Neuron (in vitro differentiated cells): ENCODE data around the gene IFNL2.
A peak's percentile ranks its signal among the peaks of the same experiment; 100 is the strongest.
"Not testable (repeated sequence)": the region's sequence is repeated elsewhere in the genome, so short reads cannot be mapped to it uniquely, and the experiment has no call there.

Experiments
- H2AFZ ChIP-seq: one replicate; pipeline ENCODE4 v1.6.1; 2013; ENCODE audit warnings: low read depth, mild to moderate bottlenecking, inconsistent platforms, low read length, moderate library complexity
- H3K27me3 ChIP-seq: one replicate; pipeline ENCODE4 v1.6.1; 2013; ENCODE audit warnings: low read length; ENCODE audit not compliant: insufficient read depth
- H3K36me3 ChIP-seq: one replicate; pipeline ENCODE4 v1.6.1; 2013; ENCODE audit warnings: low read length; ENCODE audit not compliant: insufficient read depth
- H3K4me1 ChIP-seq: one replicate; pipeline ENCODE4 v1.6.1; 2013; ENCODE audit warnings: low read length; ENCODE audit not compliant: insufficient read depth
- H3K4me3 ChIP-seq: 2 replicates; pipeline ENCODE4 v1.5.1; 2013; ENCODE audit warnings: mild to moderate bottlenecking, low read length, moderate library complexity
- H3K9me3 ChIP-seq: one replicate; pipeline ENCODE4 v1.6.1; 2013; ENCODE audit warnings: low read length

The IFNL2 gene

DNA sequence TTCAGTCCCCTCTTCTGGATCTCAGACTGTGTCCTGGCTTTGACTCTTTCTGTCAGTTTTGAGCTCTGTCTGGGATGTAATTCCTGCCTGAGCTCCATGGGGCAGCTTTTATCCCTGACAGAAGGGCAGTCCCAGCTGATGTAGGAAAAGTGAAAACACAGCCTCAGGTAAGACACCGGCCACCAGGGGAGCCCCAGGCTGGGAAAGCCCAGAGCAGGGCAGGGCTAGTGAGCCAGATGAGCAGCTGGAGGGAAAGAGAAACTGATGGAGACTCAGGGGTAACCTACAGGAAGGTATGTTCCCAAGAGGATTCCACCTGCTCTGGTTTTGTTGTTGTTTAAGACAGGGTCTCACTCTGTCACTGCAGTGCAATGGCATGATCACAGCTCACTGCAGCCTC, 23.0 kb upstream of the IFNL2 start:
- not testable (repeated sequence) for H2AFZ ChIP-seq, H3K36me3 ChIP-seq, H3K4me3 ChIP-seq, H3K9me3 ChIP-seq, H3K4me1 ChIP-seq
- peaks cover 36% of the 10 kb centered on the region for H3K27me3 ChIP-seq

DNA sequence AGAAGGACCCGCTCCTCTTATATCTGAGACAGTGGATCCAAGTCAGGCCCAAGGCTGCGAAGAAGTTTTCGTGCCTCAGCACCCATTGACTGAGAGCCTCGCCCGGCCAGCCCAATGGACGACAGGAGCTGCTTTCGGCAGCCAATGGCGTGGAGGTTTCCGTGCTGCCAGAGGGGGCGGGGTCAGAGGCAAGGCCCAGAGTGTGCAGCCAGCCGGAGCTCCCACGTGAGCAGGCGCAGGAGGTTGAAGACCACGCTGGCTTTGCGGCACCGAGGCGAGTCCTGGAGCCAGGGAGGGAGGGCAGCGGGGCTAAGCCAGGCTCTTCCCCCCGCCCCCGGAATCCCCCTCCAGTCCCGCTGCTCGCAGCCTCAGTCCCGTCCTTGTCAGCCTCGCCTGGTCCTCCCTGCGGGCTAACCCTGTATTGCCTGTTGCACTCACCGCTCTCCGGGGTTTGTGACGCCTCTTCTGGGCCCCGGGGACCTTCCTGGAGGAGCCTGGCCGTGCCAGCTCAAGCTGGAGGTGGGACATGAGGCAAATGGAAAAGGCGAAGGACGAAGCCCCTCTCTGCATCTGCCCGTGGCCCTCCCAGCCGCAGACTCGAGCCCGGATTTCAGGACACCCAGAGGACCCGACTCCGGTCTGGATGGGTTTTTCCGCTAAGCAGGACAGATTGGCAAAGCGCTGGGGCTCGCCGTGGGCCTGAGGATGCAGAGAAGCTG, 21.1 kb upstream of the IFNL2 start:
- Histone ChIP-seq H2AFZ (peak overlapping the region; percentile 57), H3K4me3 (no peak overlapping the region), H3K27me3 (peaks cover 44% of the 10 kb centered on the region), H3K36me3 (no peaks in the 10 kb centered on the region), H3K9me3 (peaks cover 1% of the 10 kb centered on the region), H3K4me1 (no peaks in the 10 kb centered on the region)

DNA sequence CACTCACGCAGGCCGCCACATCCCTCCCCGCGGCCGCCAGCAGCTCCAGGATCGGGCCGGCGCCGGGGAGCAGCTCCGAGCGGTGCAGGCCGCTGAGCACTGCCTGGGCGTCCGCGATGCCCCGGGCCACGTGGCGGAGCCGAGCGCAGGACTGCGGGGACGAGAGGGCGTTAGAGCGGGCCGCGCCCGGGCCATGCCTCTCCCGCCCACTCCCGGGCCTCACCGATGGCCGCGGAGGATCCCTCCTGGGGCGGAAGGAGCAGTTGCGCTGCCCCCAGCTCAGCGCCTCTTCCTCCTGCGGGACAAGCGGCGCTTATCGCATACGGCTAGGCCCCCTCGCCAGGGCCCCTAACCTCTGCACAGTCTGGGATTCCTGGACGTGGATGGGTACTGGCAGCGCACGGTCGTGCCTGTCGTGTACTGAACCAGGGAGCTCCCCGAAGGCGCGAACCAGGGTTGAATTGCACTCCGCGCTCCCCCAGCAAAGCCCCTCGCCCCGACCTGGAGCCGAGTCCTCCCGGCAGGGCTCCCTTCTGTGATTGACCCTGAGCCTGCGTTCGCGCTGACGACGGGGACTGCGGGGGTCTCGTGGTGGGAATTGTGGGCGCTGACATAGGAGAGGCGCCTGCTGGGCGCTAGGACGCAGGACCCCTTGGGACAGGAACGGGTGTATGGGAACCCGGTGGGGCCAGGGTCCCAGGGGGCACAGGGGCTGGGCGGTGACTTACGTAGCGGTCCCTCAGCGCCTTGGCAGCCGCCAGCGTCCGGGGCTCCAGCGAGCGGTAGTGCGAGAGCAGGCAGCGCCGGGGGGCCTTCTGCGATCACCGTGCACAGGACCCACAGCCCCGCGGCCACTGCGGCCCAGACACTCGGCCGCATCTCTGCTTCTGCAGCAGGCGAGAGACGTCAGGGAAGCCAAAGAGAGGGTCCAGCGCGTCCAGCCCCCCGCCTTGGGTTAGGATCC, 20.2 kb upstream of the IFNL2 start:
- Histone ChIP-seq H2AFZ (peak overlapping the region; percentile 57), H3K4me1 (no peaks in the 10 kb centered on the region), H3K9me3 (peaks cover 1% of the 10 kb centered on the region), H3K4me3 (no peak overlapping the region), H3K36me3 (no peaks in the 10 kb centered on the region), H3K27me3 (peaks cover 53% of the 10 kb centered on the region)

DNA sequence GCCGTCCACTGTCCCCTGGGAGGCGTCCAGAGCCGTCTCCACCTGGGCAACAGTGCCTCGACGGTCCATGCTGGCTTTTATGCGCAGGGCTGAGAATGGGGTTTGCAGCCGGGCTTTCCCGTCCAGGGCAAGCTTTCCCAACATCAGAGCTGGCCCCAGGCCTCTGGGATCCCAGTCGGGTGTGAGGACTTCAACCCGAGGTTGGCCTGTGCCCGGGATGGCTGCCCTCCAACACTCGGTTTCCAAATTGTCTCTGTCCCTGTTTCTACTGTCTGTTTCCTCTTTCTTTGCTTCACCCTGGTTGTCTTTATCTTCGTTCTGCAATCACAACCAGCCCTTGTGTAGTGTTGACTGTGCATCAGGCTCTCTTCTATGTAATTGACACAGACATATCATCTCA, 19.4 kb upstream of the IFNL2 start, which contains the start of gene IFNL4:
IFNL4 (minus strand) TSS at position 51 of the 400 bp plus-strand sequence.
- Histone ChIP-seq H3K9me3 (peaks cover 1% of the 10 kb centered on the region), H3K4me3 (no peak within 1 kb of the TSS), H3K4me1 (no peaks in the 10 kb centered on the region), H3K36me3 (no peaks in the 10 kb centered on the region), H3K27me3 (peaks cover 60% of the 10 kb centered on the region), H2AFZ (peak within 1 kb of the TSS; percentile 57)

DNA sequence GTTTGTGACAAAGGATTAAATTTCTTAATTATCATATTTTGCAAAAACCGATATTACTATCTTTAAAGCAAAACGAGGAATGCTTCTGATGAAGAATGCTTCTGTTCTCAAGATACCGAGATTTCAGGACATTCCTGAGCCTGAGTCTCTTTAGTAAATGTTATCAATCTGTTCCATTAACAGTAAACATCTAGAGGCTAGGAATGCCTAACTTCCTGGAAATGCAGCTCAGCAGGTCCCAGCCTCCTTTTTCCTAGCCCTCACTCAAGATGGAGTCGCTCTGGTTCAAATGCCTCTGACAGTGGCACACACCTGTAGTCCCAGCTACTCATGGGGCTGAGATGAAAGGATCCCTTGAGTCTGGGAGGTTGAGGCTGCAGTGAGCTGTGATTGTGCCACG, 17.1 kb upstream of the IFNL2 start:
- H3K36me3 ChIP-seq, result no peaks in the 10 kb centered on the region
- H3K27me3 ChIP-seq, result peaks cover 66% of the 10 kb centered on the region

GRCh38 chr19:39251846-39252245, 16.4 kb upstream of the IFNL2 start:
- no peaks in the 10 kb centered on the region for H3K36me3 ChIP-seq
- H3K4me3 ChIP-seq, result no peak overlapping the region
- H3K27me3 ChIP-seq, result peaks cover 65% of the 10 kb centered on the region
- no peak overlapping the region for H2AFZ ChIP-seq
- H3K4me1 ChIP-seq, result no peaks in the 10 kb centered on the region
- H3K9me3 ChIP-seq, result peaks cover 1% of the 10 kb centered on the region

More for the DNA sequence above, 17.1 kb upstream of the IFNL2 start:
- Histone ChIP-seq H2AFZ (no peak overlapping the region), H3K9me3 (peaks cover 1% of the 10 kb centered on the region), H3K4me1 (no peaks in the 10 kb centered on the region), H3K4me3 (no peak overlapping the region)

DNA sequence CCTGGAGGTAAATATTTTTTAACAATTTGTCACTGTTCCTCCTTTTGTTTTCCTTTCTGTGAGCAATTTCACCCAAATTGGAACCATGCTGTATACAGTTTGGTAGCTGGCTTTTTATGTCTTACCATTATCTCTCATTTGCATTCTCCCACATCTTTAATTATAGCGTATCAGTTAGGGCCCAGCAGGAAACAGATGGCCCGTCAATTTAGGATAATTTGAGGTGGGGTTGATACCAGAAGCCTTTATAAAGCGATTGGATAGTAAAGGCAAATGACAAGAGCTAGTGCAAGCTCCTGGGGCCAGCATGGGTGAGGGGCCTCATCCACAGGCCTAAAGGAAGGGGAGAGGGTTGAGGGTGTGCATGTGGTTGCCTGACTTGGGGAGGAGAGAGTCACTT, 15.7 kb upstream of the IFNL2 start:
- Histone ChIP-seq H3K27me3 (peaks cover 59% of the 10 kb centered on the region), H3K4me3 (no peak overlapping the region), H2AFZ (no peak overlapping the region), H3K4me1 (no peaks in the 10 kb centered on the region), H3K36me3 (no peaks in the 10 kb centered on the region), H3K9me3 (no peaks in the 10 kb centered on the region)

- Histone ChIP-seq H3K36me3 (no peaks in the 10 kb centered on the region), H3K4me1 (peaks cover 3% of the 10 kb centered on the region), H3K27me3 (peaks cover 48% of the 10 kb centered on the region), H3K4me3 (no peak overlapping the region), H3K9me3 (no peaks in the 10 kb centered on the region), H2AFZ (no peak overlapping the region)
Measured at GRCh38 chr19:39253374-39254149, 14.6 kb upstream of the IFNL2 start.

- no peak overlapping the region for H2AFZ ChIP-seq
- no peaks in the 10 kb centered on the region for H3K9me3 ChIP-seq
- H3K4me1 ChIP-seq, result peaks cover 4% of the 10 kb centered on the region
- H3K27me3 ChIP-seq, result peaks cover 36% of the 10 kb centered on the region
- H3K4me3 ChIP-seq, result no peak overlapping the region
- no peaks in the 10 kb centered on the region for H3K36me3 ChIP-seq
Measured at GRCh38 chr19:39254531-39255345, 13.5 kb upstream of the IFNL2 start.

DNA sequence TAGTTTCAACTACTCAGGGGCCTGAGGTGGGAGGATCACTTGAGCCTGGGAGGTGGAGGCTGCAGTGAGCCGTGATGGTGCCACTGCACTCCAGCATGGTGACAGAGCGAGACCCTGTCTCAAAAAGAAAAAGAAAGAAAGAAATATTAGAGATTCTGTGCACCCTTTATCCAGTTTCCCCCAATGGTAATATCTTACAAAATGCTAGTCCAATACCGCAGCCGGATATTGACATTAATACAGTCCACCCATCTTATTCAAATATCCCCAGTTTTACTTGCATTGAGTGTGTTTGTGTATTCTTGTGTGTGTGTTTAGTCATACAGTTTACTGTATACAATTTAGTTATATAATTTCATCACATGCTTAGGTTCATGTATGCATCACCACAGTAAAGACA, 11.0 kb upstream of the IFNL2 start:
- H3K4me3 ChIP-seq, result no peak overlapping the region
- H2AFZ ChIP-seq, result no peak overlapping the region
- H3K27me3 ChIP-seq, result peaks cover 29% of the 10 kb centered on the region
- peaks cover 4% of the 10 kb centered on the region for H3K4me1 ChIP-seq
- no peaks in the 10 kb centered on the region for H3K9me3 ChIP-seq
- H3K36me3 ChIP-seq, result no peaks in the 10 kb centered on the region

DNA sequence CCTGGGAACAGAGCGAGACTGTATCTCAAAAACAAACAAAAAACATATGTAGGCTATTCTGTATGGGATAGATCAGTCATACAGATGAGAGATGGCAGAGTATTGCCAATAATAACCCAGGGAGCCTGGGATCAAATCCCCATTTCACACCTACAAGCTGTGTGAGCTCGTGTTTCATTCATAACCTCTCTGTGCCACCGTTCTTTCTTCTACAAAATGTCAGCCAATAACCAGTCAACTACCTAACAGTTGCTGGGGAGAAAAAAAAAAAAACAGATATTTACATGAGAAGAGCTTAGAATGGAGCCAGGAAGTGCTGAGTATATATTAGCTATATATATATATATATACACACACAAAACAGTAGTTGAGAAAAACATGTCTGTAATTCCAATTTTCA, 6.5 kb upstream of the IFNL2 start:
- H3K4me3 ChIP-seq, result no peak overlapping the region
- no peaks in the 10 kb centered on the region for H3K9me3 ChIP-seq
- H3K27me3 ChIP-seq, result peaks cover 44% of the 10 kb centered on the region
- no peaks in the 10 kb centered on the region for H3K36me3 ChIP-seq
- H3K4me1 ChIP-seq, result peaks cover 4% of the 10 kb centered on the region
- H2AFZ ChIP-seq, result no peak overlapping the region

DNA sequence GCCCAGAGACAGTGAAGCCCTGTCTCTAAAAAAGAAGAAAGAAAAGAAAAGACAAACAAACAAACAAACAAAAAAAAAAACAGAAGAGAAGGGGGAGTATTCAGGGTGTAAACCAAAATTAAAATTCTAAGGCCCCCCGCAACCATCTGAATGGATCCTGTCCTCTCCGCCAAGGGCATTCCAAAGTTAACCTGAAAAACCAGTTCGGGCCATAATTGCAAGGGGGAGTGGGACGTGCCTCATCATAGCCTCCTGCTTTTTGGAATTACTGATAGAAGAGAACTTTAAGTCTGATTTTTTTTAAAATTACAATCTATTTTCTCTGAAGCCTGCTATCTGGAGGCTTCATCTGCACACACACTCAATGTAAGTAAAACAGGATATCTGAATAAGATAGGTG, 5.7 kb upstream of the IFNL2 start:
- Histone ChIP-seq H3K9me3 (no peaks in the 10 kb centered on the region), H3K36me3 (no peaks in the 10 kb centered on the region), H3K27me3 (peaks cover 44% of the 10 kb centered on the region)

More for the DNA sequence above, 5.7 kb upstream of the IFNL2 start:
- no peak overlapping the region for H3K4me3 ChIP-seq
- no peak overlapping the region for H2AFZ ChIP-seq
- H3K4me1 ChIP-seq, result peaks cover 4% of the 10 kb centered on the region
